Omental fat pad (tissue), 4 donors: Measurements from ENCODE around the gene PDE4D. TPM values are rescaled to one million over a fixed set of nuclear protein-coding genes. Genes with fewer than 3 reads are reported as not detected.

Experiments
- ATAC-seq: fragments of 150-250 bp; one replicate; pipeline ENCODE4 v1.9.1; 2016; ENCODE audit warnings: mild to moderate bottlenecking, moderate library complexity; ENCODE audit not compliant: low FRiP score
- DNase-seq: peaks from one replicate; pipeline ENCODE4 v3.0.0-alpha.2; 2019; ENCODE audit warnings: low spot score
- total RNA-seq, 4 donors: library from RNA; depleted of rRNA; stranded (reverse); fragments of >200 nt; gene quantifications; one replicate each; pipeline ENCODE4 v1.1.0, GENCODE V29; 2016
- TF ChIP-seq, protein P1 (sequence below), 3 donors: fragments of 450-650 bp; IDR thresholded peaks; one replicate each; pipeline ENCODE4 v1.5.1; 2016 to 2017; ENCODE audit warnings: antibody characterized with exemption in 3 of 3, mild to moderate bottlenecking in 3 of 3, moderate library complexity in 2 of 3

The PDE4D gene
- total RNA-seq, 4 donors from 2014 or later = 32.5 to 94.8 (median 43.2) TPM

DNA sequence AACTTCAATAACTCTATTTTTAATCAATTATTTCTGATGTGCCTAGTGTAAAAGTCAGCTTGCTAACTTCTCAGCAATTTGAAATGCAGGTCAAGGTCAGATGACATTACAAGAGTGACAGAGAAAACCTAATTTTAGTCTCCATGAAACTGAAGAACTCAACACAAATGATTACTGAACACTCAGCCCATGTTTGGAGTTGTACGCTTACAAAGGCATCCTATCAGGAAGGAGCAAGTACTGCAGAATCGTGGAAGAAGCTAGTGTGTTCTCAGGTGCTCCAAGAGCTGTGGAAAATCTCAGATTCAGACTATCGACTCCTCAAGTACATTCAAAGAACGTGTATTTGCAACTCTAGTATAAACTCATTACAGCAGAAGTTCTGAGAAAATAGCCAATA, 526.7 kb downstream of the PDE4D start:
- DNase-seq = no peak
- TF ChIP-seq, protein P1, sequence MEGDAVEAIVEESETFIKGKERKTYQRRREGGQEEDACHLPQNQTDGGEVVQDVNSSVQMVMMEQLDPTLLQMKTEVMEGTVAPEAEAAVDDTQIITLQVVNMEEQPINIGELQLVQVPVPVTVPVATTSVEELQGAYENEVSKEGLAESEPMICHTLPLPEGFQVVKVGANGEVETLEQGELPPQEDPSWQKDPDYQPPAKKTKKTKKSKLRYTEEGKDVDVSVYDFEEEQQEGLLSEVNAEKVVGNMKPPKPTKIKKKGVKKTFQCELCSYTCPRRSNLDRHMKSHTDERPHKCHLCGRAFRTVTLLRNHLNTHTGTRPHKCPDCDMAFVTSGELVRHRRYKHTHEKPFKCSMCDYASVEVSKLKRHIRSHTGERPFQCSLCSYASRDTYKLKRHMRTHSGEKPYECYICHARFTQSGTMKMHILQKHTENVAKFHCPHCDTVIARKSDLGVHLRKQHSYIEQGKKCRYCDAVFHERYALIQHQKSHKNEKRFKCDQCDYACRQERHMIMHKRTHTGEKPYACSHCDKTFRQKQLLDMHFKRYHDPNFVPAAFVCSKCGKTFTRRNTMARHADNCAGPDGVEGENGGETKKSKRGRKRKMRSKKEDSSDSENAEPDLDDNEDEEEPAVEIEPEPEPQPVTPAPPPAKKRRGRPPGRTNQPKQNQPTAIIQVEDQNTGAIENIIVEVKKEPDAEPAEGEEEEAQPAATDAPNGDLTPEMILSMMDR (IDR thresholded peaks at IDR 0.05) = no peak
- no peak for ATAC-seq

DNA sequence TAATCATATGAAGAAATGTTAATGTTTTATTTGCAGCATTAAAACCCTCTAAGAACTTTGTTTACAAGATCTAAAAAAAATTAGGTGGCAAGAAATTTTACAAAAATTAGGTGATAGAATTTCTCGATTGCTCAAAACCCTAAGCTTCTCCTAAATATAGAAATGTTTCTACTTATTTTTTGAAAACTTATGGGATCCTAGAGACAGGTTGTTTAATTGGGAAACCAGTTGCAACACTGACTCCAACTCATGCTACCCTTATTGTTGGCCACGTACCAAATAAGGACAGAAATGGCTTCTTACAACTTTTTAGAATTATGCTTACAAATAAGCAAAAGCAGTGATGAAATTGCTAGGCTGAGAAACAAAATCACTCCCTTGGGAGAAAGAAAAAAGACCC, 531.1 kb downstream of the PDE4D start:
- ATAC-seq (no peak), DNase-seq (no peak)
- TF ChIP-seq, protein P1 (IDR thresholded peaks at IDR 0.05) = no peak

DNA sequence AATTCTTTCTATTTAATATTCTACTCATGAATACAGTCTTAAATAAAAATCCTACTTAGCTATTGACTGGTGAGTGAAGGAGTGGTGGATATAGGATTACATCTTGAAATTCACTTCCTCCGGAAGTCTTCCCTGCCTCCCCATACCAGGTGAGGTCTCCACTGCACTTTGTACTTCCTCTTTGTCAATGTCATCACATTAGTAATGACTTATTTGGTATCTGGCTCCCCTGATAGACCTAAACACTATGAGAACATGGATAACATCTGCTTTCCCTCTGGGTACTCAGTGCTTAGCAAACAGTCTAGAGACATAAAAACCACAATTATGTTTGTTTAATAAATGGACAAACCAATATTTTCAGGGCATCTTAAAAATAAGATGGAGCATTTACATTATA, 532.1 kb downstream of the PDE4D start:
- DNase-seq = no peak
- TF ChIP-seq, protein P1 (IDR thresholded peaks at IDR 0.05) = no peak
- no peak for ATAC-seq

DNA sequence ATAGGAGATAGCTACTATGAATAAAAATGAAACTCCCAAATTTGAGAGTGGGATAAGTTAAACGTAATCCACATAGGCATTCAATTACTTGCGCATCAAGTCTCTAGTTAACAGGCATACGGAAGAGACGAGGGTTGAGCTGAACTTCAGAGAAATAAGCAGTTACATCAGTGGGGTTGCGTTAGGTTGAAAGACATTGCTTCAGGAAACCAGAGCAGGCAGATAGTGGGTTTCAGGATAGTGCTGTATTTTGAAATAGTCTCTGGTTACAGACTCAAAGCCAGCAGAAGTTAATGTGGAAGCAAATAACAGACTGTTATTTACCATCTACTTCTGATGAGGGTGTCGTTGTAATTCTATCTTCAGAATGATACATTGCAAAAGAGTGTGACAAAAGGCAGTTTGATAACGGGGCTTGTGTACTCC, 533.4 kb downstream of the PDE4D start:
- TF ChIP-seq, protein P1 (IDR thresholded peaks at IDR 0.05) = no peak
- ATAC-seq (no peak), DNase-seq (no peak)

DNA sequence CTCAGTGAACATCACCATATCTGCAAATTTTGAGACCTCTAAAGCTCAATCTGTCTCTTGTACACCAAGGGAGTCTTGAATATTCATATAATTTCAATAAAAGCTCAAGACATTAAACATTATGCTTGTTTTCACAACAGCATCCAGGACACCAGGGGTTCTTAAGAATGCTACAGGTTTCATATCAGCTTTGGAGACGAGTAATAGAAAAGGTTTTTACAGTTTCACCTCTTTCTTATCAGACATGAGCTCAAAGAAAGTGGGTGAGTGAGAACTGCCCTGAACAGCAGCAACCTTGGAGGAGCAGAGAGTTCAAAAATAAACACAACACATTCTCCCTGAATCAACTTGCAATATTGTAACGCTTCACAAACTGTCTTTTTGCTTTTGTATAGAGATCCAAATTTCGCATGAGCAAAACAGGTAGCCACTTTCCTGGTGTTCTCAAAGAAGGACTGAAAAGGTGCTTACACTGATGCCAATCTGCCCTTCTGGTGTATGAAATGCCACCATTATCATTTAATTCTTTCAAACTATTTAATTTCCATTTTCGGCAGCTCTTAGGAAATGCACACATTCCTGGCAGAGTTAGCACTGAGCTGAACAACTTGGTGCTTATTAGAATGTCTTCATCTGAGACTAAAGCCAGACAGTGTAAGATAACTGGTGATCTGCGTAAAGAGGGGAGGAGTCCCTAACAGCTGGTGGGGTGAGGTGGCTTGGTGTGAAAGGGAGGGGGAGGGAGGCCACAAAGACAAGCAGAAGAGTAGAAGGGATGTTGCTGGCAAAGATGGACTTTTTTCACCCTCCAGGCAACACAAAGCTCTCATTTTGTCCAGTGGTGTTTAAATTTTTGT, 535.3 kb downstream of the PDE4D start:
- TF ChIP-seq, protein P1 (IDR thresholded peaks at IDR 0.05) = no peak
- DNase-seq (no peak), ATAC-seq (peak; percentile 86)

DNA sequence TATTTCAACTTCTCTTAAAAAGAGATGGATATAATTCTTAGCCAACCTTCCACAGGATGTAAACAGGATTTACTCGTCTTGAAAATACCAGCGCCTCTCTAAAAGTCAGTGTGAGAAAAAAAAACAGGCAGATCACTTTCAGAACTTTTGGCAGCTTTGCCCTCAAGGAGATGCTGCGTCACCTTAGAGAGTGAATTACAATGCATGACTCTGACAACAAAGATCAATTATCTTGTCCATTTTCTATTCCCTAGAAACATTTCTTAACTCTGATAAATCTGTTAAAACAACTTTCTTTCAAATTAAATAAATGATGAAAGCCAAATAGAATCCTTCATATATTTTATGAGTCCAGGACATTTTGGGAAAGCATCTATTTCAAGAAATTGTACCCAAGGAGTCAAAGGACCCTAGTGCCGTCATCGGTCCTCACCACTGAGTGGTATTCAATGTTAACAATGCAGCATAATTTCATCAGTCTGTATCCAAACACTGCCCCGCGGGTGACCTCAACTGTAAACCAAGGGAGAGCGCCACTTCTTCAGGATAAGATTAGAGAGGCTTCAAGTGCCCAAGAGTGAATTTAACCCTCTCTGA, 536.0 kb downstream of the PDE4D start:
- DNase-seq = no peak
- no peak for ATAC-seq
- TF ChIP-seq, protein P1 (IDR thresholded peaks at IDR 0.05) = no peak
